Epithelial cell of esophagus (primary cell): ENCODE results near the gene EBF4.

ENCODE experiments used
- DNase-seq: peaks from one replicate; pipeline ENCODE4 v3.0.0; 2010; ENCODE audit warnings: low read depth
- H3K4me3 ChIP-seq: 2 replicates; pipeline ENCODE4 v1.5.1; 2011; ENCODE audit warnings: mild to moderate bottlenecking, low read length, control low read depth
- CTCF ChIP-seq: IDR thresholded peaks from 2 replicates; pipeline ENCODE4 v1.5.1; 2011; ENCODE audit warnings: low read depth, mild to moderate bottlenecking, low read length, control low read depth, inconsistent platforms; ENCODE audit not compliant: insufficient read depth; ENCODE audit errors: missing control alignments

Gene EBF4

DNA sequence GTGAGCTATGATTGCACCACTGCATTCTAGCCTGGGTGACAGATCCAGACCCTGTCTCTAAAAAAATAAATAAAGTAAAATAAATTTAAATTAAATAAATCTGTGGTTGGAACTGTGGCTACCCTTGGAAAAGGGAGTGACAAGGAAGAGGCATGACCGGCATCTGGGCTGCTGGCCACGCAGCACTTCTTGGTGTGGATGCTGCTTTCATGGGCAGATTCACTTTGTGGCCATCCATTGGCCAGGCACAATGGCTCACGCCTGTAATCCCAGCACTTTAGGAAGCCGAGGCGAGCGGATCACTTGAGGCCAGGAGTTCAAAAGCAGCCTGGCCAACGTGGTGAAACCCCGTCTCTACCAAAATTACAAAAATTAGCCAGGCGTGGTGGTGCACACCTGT lies 16.1 kb downstream of the EBF4 start:
- DNase-seq, result no peak
- no peak for TF ChIP-seq CTCF
- H3K4me3 ChIP-seq, result no peak overlapping the region

DNA sequence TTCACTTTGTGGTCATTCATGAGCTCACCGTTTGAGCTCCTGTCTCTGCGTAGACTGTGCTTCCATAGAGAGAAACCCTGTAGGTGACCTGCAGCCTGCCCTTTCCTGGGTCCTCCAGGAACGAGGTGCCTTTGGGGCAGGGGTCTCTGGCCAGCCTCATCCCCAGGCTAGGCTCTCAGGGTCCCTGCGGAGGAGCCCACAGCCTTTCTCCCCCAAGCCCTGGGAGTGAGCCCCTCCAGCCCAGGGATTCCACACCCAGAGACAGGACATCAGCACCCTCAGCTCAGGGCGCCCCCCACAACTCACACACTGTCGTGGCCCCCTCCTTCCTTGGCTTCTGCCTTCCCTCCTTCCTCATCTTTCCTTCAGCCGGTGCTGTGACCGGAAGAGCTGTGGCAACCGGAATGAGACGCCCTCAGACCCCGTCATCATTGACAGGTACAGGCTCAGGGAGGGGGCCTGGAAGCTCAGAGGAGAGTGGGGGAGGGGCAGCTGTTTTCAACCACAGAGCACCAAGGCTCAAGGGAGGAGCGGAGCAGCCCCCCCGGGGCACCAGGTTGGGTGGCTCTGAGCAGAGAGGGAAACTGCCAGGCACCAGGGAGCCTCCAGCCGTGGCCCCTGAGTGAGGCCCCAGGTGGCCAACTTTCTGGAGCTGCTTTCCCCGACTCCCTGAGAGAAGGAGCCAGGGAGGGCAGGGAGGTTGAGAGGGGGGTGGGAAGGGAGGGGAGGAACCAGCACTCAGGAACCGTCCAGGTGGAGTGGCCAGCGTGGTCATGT lies 16.8 kb downstream of the EBF4 start:
- no peak for TF ChIP-seq CTCF
- H3K4me3 ChIP-seq, result no peak overlapping the region

DNA sequence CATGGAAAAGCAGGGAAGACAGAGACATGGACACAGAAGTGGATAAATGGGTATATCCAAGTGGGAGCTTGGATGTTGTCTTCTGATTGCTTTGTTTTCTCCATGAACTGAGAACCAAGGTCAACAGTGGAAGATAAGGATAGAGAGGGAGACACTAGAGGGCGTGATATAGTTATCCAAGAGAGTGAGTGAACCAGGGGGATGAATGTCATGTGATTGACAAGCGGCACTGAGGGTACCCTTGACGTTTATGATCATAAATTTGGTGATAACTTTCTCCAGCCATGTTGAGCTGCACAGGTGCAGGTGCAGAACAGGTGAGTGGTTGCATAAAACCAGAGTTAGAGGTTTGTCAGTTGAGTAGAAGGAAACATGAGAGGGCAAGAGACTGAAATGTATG lies 20.7 kb downstream of the EBF4 start:
- peak; percentile 31 for DNase-seq
- no peak overlapping the region for H3K4me3 ChIP-seq
- peak; percentile 39 for TF ChIP-seq CTCF

More for the DNA sequence above, 16.8 kb downstream of the EBF4 start:
- no peak for DNase-seq

- DNase-seq, result no peak
- no peak overlapping the region for H3K4me3 ChIP-seq
- TF ChIP-seq CTCF, result no peak
Measured at GRCh38 chr20:2729251-2729713, 36.7 kb downstream of the EBF4 start.

GRCh38 chr20:2729791-2730190 lies 37.2 kb downstream of the EBF4 start:
- no peak for DNase-seq
- no peak for TF ChIP-seq CTCF
- no peak overlapping the region for H3K4me3 ChIP-seq

GRCh38 chr20:2734899-2735298 lies 42.3 kb downstream of the EBF4 start:
- H3K4me3 ChIP-seq, result no peak overlapping the region
- no peak for DNase-seq
- no peak for TF ChIP-seq CTCF

- H3K4me3 ChIP-seq, result no peak overlapping the region
- DNase-seq, result no peak
- no peak for TF ChIP-seq CTCF
Measured at GRCh38 chr20:2736441-2736840, 43.9 kb downstream of the EBF4 start.
